Measurements from ENCODE around the gene LGR6. TPM values are rescaled to one million over a fixed set of nuclear protein-coding genes. Genes with fewer than 3 reads are reported as not detected.
A peak's percentile ranks its signal among the peaks of the same experiment; 100 is the strongest.
"Not testable (repeated sequence)": the region's sequence is repeated elsewhere in the genome, so short reads cannot be mapped to it uniquely, and the experiment has no call there.

LGR6 gene
- polyA plus RNA-seq, 5 donors, result 0.61 to 1.7 (median 1.2) TPM

- no peak for DNase-seq
Measured at GRCh38 chr1:202159534-202160371, 33.8 kb upstream of the LGR6 start.

GRCh38 chr1:202160377-202160940 lies 33.1 kb upstream of the LGR6 start, which contains the start of gene PTPN7:
Gene PTPN7 (minus strand): TSS chr1:202160602. CDS start chr1:202159402, 1,200 bp downstream.
- no peak for DNase-seq

- no peak for DNase-seq
Measured at GRCh38 chr1:202161151-202162046, 32.2 kb upstream of the LGR6 start.

- no peak for DNase-seq
Measured at GRCh38 chr1:202162047-202162417, 31.6 kb upstream of the LGR6 start.

GRCh38 chr1:202162418-202163280 lies 30.9 kb upstream of the LGR6 start:
- no peak for DNase-seq

- DNase-seq, result no peak
Measured at GRCh38 chr1:202163281-202164270, 30.0 kb upstream of the LGR6 start.

- no peak for DNase-seq
Measured at GRCh38 chr1:202164271-202165037, 29.1 kb upstream of the LGR6 start.

GRCh38 chr1:202165267-202165941 lies 28.2 kb upstream of the LGR6 start:
- DNase-seq, result no peak

GRCh38 chr1:202165942-202166843 lies 27.4 kb upstream of the LGR6 start:
- no peak for DNase-seq

GRCh38 chr1:202167054-202167453 lies 26.5 kb upstream of the LGR6 start:
- not testable (repeated sequence) for DNase-seq

GRCh38 chr1:202167708-202168415 lies 25.7 kb upstream of the LGR6 start:
- peak; percentile 32 to 55 for DNase-seq

- DNase-seq, result no peak
Measured at GRCh38 chr1:202168861-202169260, 24.7 kb upstream of the LGR6 start.

- no peak for DNase-seq
Measured at GRCh38 chr1:202170726-202171125, 22.9 kb upstream of the LGR6 start.

GRCh38 chr1:202171292-202172014 lies 22.1 kb upstream of the LGR6 start:
- DNase-seq, result no peak

GRCh38 chr1:202172015-202172355 lies 21.6 kb upstream of the LGR6 start:
- no peak for DNase-seq

- DNase-seq, result no peak
Measured at GRCh38 chr1:202173993-202174392, 19.6 kb upstream of the LGR6 start.

All from right lung (tissue), 5 donors.